Spleen (tissue), 11 donors: ENCODE data around the gene OR52W1. TPM values are rescaled to one million over a fixed set of nuclear protein-coding genes. Genes with fewer than 3 reads are reported as not detected.

Source experiments
- DNase-seq: peaks from one replicate; pipeline ENCODE4 v3.0.0-alpha.2; 2020
- H3K27ac ChIP-seq, 8 donors: fragments of 200-600 bp; sonication (generic) in 7 of 8; 1 replicate in 4 of 8; 2 replicates in 4 of 8; pipeline versions ENCODE4 v1.5.0 to v1.8.0; 2016 to 2021; ENCODE audit warnings: inconsistent platforms in 4 of 8, mild to moderate bottlenecking in 4 of 8, moderate library complexity in 1 of 8
- H3K27me3 ChIP-seq, 7 donors: fragments of 200-600 bp; sonication (generic) in 6 of 7; replicated peaks in 1 of 7; 1 replicate in 4 of 7; 2 replicates in 3 of 7; pipeline versions ENCODE4 v1.5.0 to v1.8.0; 2016 to 2021; ENCODE audit warnings: inconsistent platforms in 3 of 7, mild to moderate bottlenecking in 1 of 7
- H3K36me3 ChIP-seq, 6 donors: fragments of 200-600 bp; sonication (generic) in 5 of 6; 1 replicate in 4 of 6; 2 replicates in 2 of 6; pipeline versions ENCODE4 v1.5.0 to v1.8.0; 2016 to 2021; ENCODE audit warnings: inconsistent platforms in 2 of 6
- H3K4me1 ChIP-seq, 6 donors: fragments of 200-600 bp; sonication (generic) in 5 of 6; 1 replicate in 3 of 6; 2 replicates in 3 of 6; pipeline versions ENCODE4 v1.5.0 to v1.8.0; 2016 to 2021; ENCODE audit warnings: inconsistent platforms in 3 of 6
- H3K4me3 ChIP-seq, 8 donors: fragments of 200-600 bp; sonication (generic) in 7 of 8; 1 replicate in 4 of 8; 2 replicates in 4 of 8; pipeline versions ENCODE4 v1.5.0 to v1.8.0; 2016 to 2021; ENCODE audit warnings: inconsistent platforms in 4 of 8, mild to moderate bottlenecking in 4 of 8, moderate library complexity in 2 of 8
- H3K9me3 ChIP-seq, 8 donors: fragments of 200-600 bp; sonication (generic) in 7 of 8; 1 replicate in 4 of 8; 2 replicates in 4 of 8; pipeline versions ENCODE4 v1.5.0 to v1.8.0; 2016 to 2021; ENCODE audit warnings: inconsistent platforms in 4 of 8
- CTCF ChIP-seq, 11 experiments: fragments of 200-600 bp in 7 of 11; fragments of 450-650 bp in 4 of 11; sonication (generic) in 4 of 11; IDR thresholded peaks in 8 of 11; conservative IDR thresholded peaks in 3 of 11; 1 replicate in 7 of 11; 2 replicates in 4 of 11; pipeline versions ENCODE4 v1.4.0 to v1.8.0; 2016 to 2021; ENCODE audit warnings: antibody characterized with exemption in 11 of 11, inconsistent platforms in 4 of 11, mild to moderate bottlenecking in 1 of 11
- POLR2A ChIP-seq, 3 donors: fragments of 450-650 bp; IDR thresholded peaks; one replicate each; pipeline ENCODE4 v1.5.1; 2017; ENCODE audit warnings: antibody characterized with exemption in 3 of 3, mild to moderate bottlenecking in 1 of 3
- POLR2AphosphoS5 ChIP-seq, 3 donors: sonication (generic); formaldehyde crosslinking; IDR thresholded peaks; one replicate each; pipeline ENCODE4 v1.5.1; 2017; ENCODE audit warnings: antibody characterized with exemption in 3 of 3
- WGBS, 5 donors: extraction: QIAGEN DNeasy Blood & Tissue Kit in 3 of 5; methylation state at CpG; one replicate each; pipeline versions ENCODE4 v1.1.5 to v1.1.7; 2013 to 2018; 5-methylcytosine and 5-hydroxymethylcytosine counted together
- intact Hi-C: fragments of 100-400 bp; cut with DNase I; formaldehyde crosslinking; loops from one replicate; pipeline ENCODE4 v1.15.0; 2023; ENCODE audit warnings: low total_unique reads
- polyA plus RNA-seq, 3 donors: library from polyadenylated mRNA; stranded (reverse); fragments of 200-250 nt; gene quantifications; one replicate each; pipeline ENCODE4 v1.2.1, GENCODE V29; 2013
- total RNA-seq, 7 donors: library from RNA; depleted of rRNA in 3 of 7; stranded (reverse); fragments of >200 nt in 3 of 7; fragmentation: NEBNext Ultra II Directional in 4 of 7; extraction: Animal tissue kit (Norgen Biotek cat#: 25700) in 4 of 7; gene quantifications; one replicate each; pipeline versions ENCODE4 v1.1.0 to v1.2.1, GENCODE V29; 2016 to 2021
- donor health status: healthy with polysubstance abuse.
- donor health status: DM: no; HTN: no; CAD: no; lungs with moderate emphysema.
- donor health status: DM: no; HTN: no; CAD: no.
- donor health status: Bipolar disorder and iron deficiency.
- donor health status: healthy.
- donor health status: DM: no; HTN: no; CAD: no.
- donor health status: DM: yes; HTN: yes; CAD: no.

The OR52W1 gene
- total and polyA plus RNA-seq, 10 donors, result not detected

DNA sequence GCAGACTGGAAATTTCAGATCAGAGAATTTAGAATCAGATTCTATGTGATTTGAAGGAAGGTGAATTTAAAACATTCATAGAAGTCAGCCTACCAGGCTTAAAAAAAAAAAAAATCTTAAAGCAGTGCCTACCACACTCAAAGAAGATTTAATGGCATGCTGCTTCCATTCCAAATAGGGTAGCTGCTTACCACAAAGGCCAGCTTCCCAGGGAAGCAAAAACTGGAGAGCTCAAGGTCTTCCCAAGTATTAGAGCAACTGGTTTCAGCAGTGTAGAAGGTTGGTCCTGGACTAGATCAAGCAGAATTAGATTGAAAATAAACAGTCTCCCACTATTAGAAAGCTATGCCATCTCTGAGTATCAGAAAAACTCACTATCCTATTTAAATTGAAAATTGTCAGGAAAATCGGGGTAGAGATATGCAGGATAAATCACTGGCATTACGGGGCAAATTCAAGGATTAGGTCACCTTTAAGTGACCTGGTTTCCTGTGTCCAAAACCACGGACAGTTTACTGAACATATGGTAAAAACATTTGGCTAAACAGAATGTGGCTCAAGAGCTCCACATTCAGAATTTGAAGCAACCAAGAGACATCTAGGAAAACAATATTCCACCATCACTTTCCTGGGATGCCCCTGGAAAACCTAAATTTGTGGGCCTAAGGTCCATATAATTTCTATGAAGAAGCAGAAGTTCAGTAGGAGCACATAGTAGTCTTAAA, 7.6 kb downstream of the OR52W1 start:
- H3K4me1 ChIP-seq, result peaks cover 0 to 40% (median 2%) of the 10 kb centered on the region in 6 donors
- H3K4me3 ChIP-seq, result no peak overlapping the region
- no peaks in the 10 kb centered on the region for H3K27me3 ChIP-seq
- DNase-seq, result no peak
- no peaks in the 10 kb centered on the region for H3K9me3 ChIP-seq
- H3K36me3 ChIP-seq, result peaks cover 0 to 70% (median 42%) of the 10 kb centered on the region in 6 donors
- intact Hi-C loops, result no loop called here
- H3K27ac ChIP-seq, result peak overlapping the region in 2 of 8 donors; percentile 92 to 94
- no peak for TF ChIP-seq POLR2AphosphoS5 (IDR thresholded peaks at IDR 0.05)
- no peak for TF ChIP-seq CTCF (IDR thresholded peaks at IDR 0.05 in 8 of 11, conservative IDR thresholded peaks at IDR 0.05 in 3 of 11)
- no peak for TF ChIP-seq POLR2A (IDR thresholded peaks at IDR 0.05)
- 58 to 81% (median 75%) methylated on average over 3 of the region's 3 CpGs for WGBS, 5 donors

- Histone ChIP-seq H3K9me3 (no peaks in the 10 kb centered on the region), H3K27me3 (no peaks in the 10 kb centered on the region), H3K27ac (no peak overlapping the region), H3K4me1 (peaks cover 0 to 12% (median 0%) of the 10 kb centered on the region in 6 donors), H3K4me3 (no peak overlapping the region), H3K36me3 (peaks cover 0 to 99% (median 59%) of the 10 kb centered on the region in 6 donors)
- intact Hi-C loops, result no loop called here
- DNase-seq, result no peak
- WGBS, 5 donors, result 93 to 97% (median 95%) methylated on average over 10 to 12 of the region's 12 CpGs
- TF ChIP-seq POLR2A (IDR thresholded peaks at IDR 0.05) (no peak), POLR2AphosphoS5 (IDR thresholded peaks at IDR 0.05) (no peak), CTCF (IDR thresholded peaks at IDR 0.05 in 8 of 11, conservative IDR thresholded peaks at IDR 0.05 in 3 of 11) (no peak)
Observed at GRCh38 chr11:6209801-6210200, 10.8 kb downstream of the OR52W1 start.

DNA sequence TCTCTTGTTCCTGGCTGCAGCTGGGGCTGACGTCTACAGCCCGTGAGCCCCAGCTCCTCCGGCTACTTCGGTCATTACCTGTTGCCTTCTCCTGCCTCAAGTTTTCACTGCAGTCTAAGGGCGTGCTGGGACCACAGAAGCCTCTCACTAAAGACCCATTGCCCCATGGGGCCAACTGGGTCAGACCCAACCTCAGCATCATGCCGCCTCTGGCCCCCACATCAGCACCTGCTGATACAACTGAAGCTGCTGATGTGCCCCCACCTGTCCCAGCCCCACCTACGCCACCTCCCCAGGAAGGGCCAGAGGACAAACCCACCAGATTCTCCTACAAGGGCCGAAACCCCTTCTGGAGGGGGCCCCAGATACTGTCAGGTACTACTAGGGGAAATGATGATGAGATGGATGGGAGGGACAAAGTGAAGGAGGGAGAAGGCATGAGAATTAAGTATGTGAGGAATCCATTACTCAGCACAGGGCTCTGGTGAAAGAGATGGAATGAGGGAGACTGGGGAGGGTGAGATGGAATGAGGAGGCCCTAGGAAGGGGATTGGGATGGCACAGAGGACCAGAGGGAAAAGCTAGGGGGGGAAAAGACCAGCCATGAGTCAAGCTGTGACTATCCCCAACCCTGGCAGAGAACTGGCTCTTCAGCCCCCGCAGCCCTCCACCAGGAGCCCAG, 11.4 kb downstream of the OR52W1 start:
- Histone ChIP-seq H3K4me3 (no peak overlapping the region), H3K27ac (no peak overlapping the region), H3K36me3 (peaks cover 0 to 100% (median 63%) of the 10 kb centered on the region in 6 donors), H3K4me1 (peaks cover 0 to 6% (median 0%) of the 10 kb centered on the region in 6 donors), H3K27me3 (no peaks in the 10 kb centered on the region), H3K9me3 (no peaks in the 10 kb centered on the region)
- TF ChIP-seq CTCF (IDR thresholded peaks at IDR 0.05 in 8 of 11, conservative IDR thresholded peaks at IDR 0.05 in 3 of 11), result no peak
- TF ChIP-seq POLR2A (IDR thresholded peaks at IDR 0.05), result no peak
- no peak for TF ChIP-seq POLR2AphosphoS5 (IDR thresholded peaks at IDR 0.05)
- DNase-seq, result no peak
- intact Hi-C loops, result no loop called here
- WGBS, 5 donors, result 96 to 99% (median 97%) methylated on average over 9 of the region's 9 CpGs

GRCh38 chr11:6214530-6214929, 15.5 kb downstream of the OR52W1 start:
- no peak for TF ChIP-seq CTCF (IDR thresholded peaks at IDR 0.05 in 8 of 11, conservative IDR thresholded peaks at IDR 0.05 in 3 of 11)
- TF ChIP-seq POLR2AphosphoS5 (IDR thresholded peaks at IDR 0.05), result peak in 1 of 3 donors; percentile 48
- Histone ChIP-seq H3K27ac (no peak overlapping the region), H3K36me3 (peaks cover 0 to 100% (median 91%) of the 10 kb centered on the region in 6 donors), H3K4me3 (no peak overlapping the region), H3K9me3 (no peaks in the 10 kb centered on the region), H3K4me1 (peaks cover 0 to 2% (median 0%) of the 10 kb centered on the region in 6 donors), H3K27me3 (no peaks in the 10 kb centered on the region)
- peak; percentile 74 for DNase-seq
- intact Hi-C loops, result no loop called here
- 96 to 98% (median 97%) methylated on average over 8 to 10 of the region's 10 CpGs for WGBS, 5 donors
